Embryonic facial prominence (tissue), 1 donor: ENCODE data around the gene ERV3-1.
"Not testable (repeated sequence)": the region's sequence is repeated elsewhere in the genome, so short reads cannot be mapped to it uniquely, and the experiment has no call there.

Experiments used
- DNase-seq: peaks from one replicate; pipeline ENCODE4 v3.0.0-alpha.2; 2016; ENCODE audit errors: extremely low spot score

ERV3-1 gene

GRCh38 chr7:65006094-65006992 lies at the start of gene ERV3-1:
Gene ERV3-1 (minus strand): TSS chr7:65006687. CDS start chr7:64993026, 13,661 bp downstream.
- DNase-seq: peak; percentile 89

- not testable (repeated sequence) for DNase-seq
Observed at GRCh38 chr7:65055786-65056185, 49.3 kb upstream of the ERV3-1 start.

GRCh38 chr7:65054466-65054994 lies 48.0 kb upstream of the ERV3-1 start:
- not testable (repeated sequence) for DNase-seq

GRCh38 chr7:65051654-65052053 lies 45.2 kb upstream of the ERV3-1 start:
- DNase-seq: not testable (repeated sequence)

- not testable (repeated sequence) for DNase-seq
Observed at GRCh38 chr7:65051139-65051538, 44.7 kb upstream of the ERV3-1 start.

GRCh38 chr7:65046329-65046728 lies 39.8 kb upstream of the ERV3-1 start:
- DNase-seq: not testable (repeated sequence)

- DNase-seq: not testable (repeated sequence)
Observed at GRCh38 chr7:65045589-65045988, 39.1 kb upstream of the ERV3-1 start.

- DNase-seq: not testable (repeated sequence)
Observed at GRCh38 chr7:65038767-65039166, 32.3 kb upstream of the ERV3-1 start.

- peak; percentile 89 for DNase-seq
Observed at GRCh38 chr7:65037740-65038688, 31.5 kb upstream of the ERV3-1 start.

GRCh38 chr7:65036526-65036925 lies 30.0 kb upstream of the ERV3-1 start:
- DNase-seq: not testable (repeated sequence)

- DNase-seq: not testable (repeated sequence)
Observed at GRCh38 chr7:65035469-65035868, 29.0 kb upstream of the ERV3-1 start.

GRCh38 chr7:65034120-65034782 lies 27.8 kb upstream of the ERV3-1 start:
- DNase-seq: not testable (repeated sequence)

GRCh38 chr7:65033391-65033790 lies 26.9 kb upstream of the ERV3-1 start:
- not testable (repeated sequence) for DNase-seq

- not testable (repeated sequence) for DNase-seq
Observed at GRCh38 chr7:65025023-65025422, 18.5 kb upstream of the ERV3-1 start.

GRCh38 chr7:65020978-65021377 lies 14.5 kb upstream of the ERV3-1 start:
- DNase-seq: not testable (repeated sequence)

- not testable (repeated sequence) for DNase-seq
Observed at GRCh38 chr7:65009881-65010280, 3.4 kb upstream of the ERV3-1 start.

GRCh38 chr7:65009394-65009793 lies 2.9 kb upstream of the ERV3-1 start:
- DNase-seq: not testable (repeated sequence)

- DNase-seq: not testable (repeated sequence)
Observed at GRCh38 chr7:65007036-65007435, 549 bp upstream of the ERV3-1 start.

GRCh38 chr7:65004575-65004974 lies 1.9 kb downstream of the ERV3-1 start:
- DNase-seq: no peak

- DNase-seq: no peak
Observed at GRCh38 chr7:65002972-65003585, 3.4 kb downstream of the ERV3-1 start.
